RWPE2 (cell line): ENCODE data around the gene ABHD10.

Experiments
- ATAC-seq: fragments of 200-7000 bp; cut with Tn5 transposase; 3 replicates; pipeline ENCODE4 v1.9.1; 2021; ENCODE audit warnings: low read depth
- DNase-seq: peaks from one replicate; pipeline ENCODE4 v3.0.0-alpha.2; 2020; ENCODE audit warnings: low spot score
- H3K27ac ChIP-seq: fragments of 450-650 bp; 2 replicates; pipeline ENCODE4 v1.5.1; 2017; ENCODE audit warnings: mild to moderate bottlenecking; ENCODE audit not compliant: poor library complexity, severe bottlenecking
- H3K27me3 ChIP-seq: fragments of 250-450 bp; sonication (Bioruptor Pico); 2 replicates; pipeline ENCODE4 v1.5.1; 2021; ENCODE audit warnings: mild to moderate bottlenecking, moderate library complexity; ENCODE audit not compliant: insufficient read depth, poor library complexity, severe bottlenecking
- H3K36me3 ChIP-seq: fragments of 250-450 bp; sonication (Bioruptor Pico); 2 replicates; pipeline ENCODE4 v1.5.1; 2020; ENCODE audit warnings: low read depth, mild to moderate bottlenecking, moderate library complexity
- H3K4me1 ChIP-seq: fragments of 250-450 bp; sonication (Bioruptor Pico); 2 replicates; pipeline ENCODE4 v1.5.1; 2021; ENCODE audit warnings: mild to moderate bottlenecking, moderate library complexity; ENCODE audit not compliant: insufficient read depth, poor library complexity, severe bottlenecking
- H3K4me3 ChIP-seq: fragments of 250-450 bp; sonication (Bioruptor Pico); 2 replicates; pipeline ENCODE4 v1.5.1; 2021; ENCODE audit warnings: mild to moderate bottlenecking, moderate library complexity; ENCODE audit not compliant: severe bottlenecking
- H3K9me3 ChIP-seq: fragments of 250-450 bp; sonication (Bioruptor Pico); 2 replicates; pipeline ENCODE4 v1.5.1; 2021; ENCODE audit warnings: mild to moderate bottlenecking, moderate library complexity; ENCODE audit not compliant: severe bottlenecking
- TF ChIP-seq, protein P1 (sequence below): fragments of 450-650 bp; IDR thresholded peaks from one replicate; pipeline ENCODE4 v1.5.1; 2017; ENCODE audit warnings: mild to moderate bottlenecking, moderate library complexity; ENCODE audit not compliant: poor library complexity, severe bottlenecking

ABHD10 gene

DNA sequence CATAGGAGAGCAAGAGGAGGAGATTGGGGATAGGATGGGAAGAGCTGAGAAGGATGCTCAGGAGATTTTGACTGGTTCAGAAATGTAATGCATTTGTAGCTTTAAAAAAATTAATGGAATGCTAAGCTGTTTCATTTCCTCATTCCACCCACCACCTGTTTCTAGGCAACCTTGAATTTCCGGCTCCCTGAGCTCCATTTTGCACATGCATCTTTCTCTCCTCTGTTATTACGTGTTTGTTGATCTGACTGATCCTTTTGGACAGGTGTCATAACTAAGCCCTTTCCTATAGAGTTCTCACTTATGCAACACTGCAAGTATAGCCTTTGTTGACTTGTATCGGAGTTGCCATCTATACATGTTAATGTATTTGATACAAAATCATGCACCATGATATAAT is 60.0 kb downstream of the ABHD10 start:
- TF ChIP-seq, protein P1, sequence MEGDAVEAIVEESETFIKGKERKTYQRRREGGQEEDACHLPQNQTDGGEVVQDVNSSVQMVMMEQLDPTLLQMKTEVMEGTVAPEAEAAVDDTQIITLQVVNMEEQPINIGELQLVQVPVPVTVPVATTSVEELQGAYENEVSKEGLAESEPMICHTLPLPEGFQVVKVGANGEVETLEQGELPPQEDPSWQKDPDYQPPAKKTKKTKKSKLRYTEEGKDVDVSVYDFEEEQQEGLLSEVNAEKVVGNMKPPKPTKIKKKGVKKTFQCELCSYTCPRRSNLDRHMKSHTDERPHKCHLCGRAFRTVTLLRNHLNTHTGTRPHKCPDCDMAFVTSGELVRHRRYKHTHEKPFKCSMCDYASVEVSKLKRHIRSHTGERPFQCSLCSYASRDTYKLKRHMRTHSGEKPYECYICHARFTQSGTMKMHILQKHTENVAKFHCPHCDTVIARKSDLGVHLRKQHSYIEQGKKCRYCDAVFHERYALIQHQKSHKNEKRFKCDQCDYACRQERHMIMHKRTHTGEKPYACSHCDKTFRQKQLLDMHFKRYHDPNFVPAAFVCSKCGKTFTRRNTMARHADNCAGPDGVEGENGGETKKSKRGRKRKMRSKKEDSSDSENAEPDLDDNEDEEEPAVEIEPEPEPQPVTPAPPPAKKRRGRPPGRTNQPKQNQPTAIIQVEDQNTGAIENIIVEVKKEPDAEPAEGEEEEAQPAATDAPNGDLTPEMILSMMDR: no peak
- ATAC-seq: peak; percentile 63; the same call in 2 of the 3 replicates

DNA sequence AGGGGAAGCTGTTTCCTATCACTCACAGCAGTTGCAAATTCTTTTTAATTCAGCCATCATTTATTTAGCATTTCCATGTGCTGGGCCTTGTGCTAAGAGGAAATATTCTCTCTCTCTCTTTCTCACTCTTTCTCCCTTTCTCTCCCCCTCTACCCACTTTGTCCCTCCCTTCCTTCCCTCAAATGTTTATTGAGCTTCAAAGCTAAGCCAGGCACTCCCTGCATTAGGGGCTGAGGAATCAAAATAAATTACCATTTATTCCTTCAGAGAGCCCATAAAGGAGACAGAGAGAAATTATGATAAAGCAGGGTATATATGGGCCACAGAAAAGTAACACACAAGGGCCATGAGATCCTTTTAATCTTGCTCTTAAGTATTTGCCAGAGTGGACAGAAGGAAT is 62.5 kb downstream of the ABHD10 start:
- no peaks in the 10 kb centered on the region for H3K9me3 ChIP-seq
- ATAC-seq: no peak
- TF ChIP-seq, protein P1: no peak
- no peak for DNase-seq
- H3K4me1 ChIP-seq: no peaks in the 10 kb centered on the region
- H3K36me3 ChIP-seq: no peaks in the 10 kb centered on the region
- no peak overlapping the region for H3K4me3 ChIP-seq
- no peak overlapping the region for H3K27ac ChIP-seq
- H3K27me3 ChIP-seq: no peaks in the 10 kb centered on the region

More for the DNA sequence above, 60.0 kb downstream of the ABHD10 start:
- no peak for DNase-seq
- no peak overlapping the region for H3K4me3 ChIP-seq
- H3K9me3 ChIP-seq: no peaks in the 10 kb centered on the region
- H3K27ac ChIP-seq: no peak overlapping the region
- H3K27me3 ChIP-seq: no peaks in the 10 kb centered on the region
- no peaks in the 10 kb centered on the region for H3K4me1 ChIP-seq
- H3K36me3 ChIP-seq: no peaks in the 10 kb centered on the region

DNA sequence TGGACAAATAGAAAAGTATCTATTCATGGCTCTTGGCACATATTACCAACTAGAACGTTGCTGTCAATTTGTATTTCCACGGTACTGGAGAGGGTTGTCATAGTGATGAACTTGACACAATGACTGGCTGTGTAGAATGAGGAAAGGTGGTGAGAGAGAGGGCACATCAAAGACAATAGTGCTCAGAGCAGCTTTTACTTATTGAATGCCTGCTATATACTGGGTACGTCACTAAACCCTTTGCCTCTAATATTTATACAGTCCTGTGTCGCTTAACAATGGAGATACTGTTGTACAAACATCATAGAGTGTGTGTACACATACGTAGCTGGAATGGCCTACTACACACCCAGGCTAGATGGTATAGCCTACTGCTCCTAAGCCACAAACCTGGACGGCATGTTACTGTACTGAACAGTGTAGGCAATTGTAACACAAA is 64.0 kb downstream of the ABHD10 start:
- TF ChIP-seq, protein P1: no peak
- DNase-seq: no peak
- H3K9me3 ChIP-seq: no peaks in the 10 kb centered on the region
- H3K4me3 ChIP-seq: no peak overlapping the region
- no peaks in the 10 kb centered on the region for H3K36me3 ChIP-seq
- no peak for ATAC-seq
- no peaks in the 10 kb centered on the region for H3K27me3 ChIP-seq
- H3K4me1 ChIP-seq: peaks cover 6% of the 10 kb centered on the region
- H3K27ac ChIP-seq: no peak overlapping the region
